ENCODE data around the gene TEPSIN. TPM values are rescaled to one million over a fixed set of nuclear protein-coding genes. Genes with fewer than 3 reads are reported as not detected.

TEPSIN gene
- total RNA-seq, 1 experiment from 2014 or later, result 40.7 TPM

- TF ChIP-seq CDX4 (CRISPR knock-in tag; IDR thresholded peaks at IDR 0.05; ENCODE audit: borderline replicate concordance), result no peak
- TF ChIP-seq NFYB (CRISPR knock-in tag; conservative IDR thresholded peaks at IDR 0.05; ENCODE audit: low read depth), result no peak
Observed at GRCh38 chr17:81199482-81199830, 39.4 kb downstream of the TEPSIN start (continued).

GRCh38 chr17:81198826-81199481 lies 39.9 kb downstream of the TEPSIN start:
- Mint-ChIP-seq H3K4me3 (no peak overlapping the region), H3K9me3 (no peaks in the 10 kb centered on the region), H3K36me3 (peaks cover 2% of the 10 kb centered on the region; the same call in 1 of the 2 replicates), H3K4me1 (no peaks in the 10 kb centered on the region), H3K27ac (no peak overlapping the region), H3K27me3 (ENCODE audit: low read depth) (no peaks in the 10 kb centered on the region)
- CTCF ChIA-PET, result interaction anchor here (1.5 to 1.7 kb wide), 2 partner anchors 56 to 175 kb away, joined by 3 to 4 read pairs; no protein-coding TSS in a partner anchor
- POLR2A ChIA-PET, result no interaction called here
- DNase-seq (ENCODE audit: low spot score) (no peak), ATAC-seq (no peak)
- TF ChIP-seq PREB (CRISPR knock-in tag; IDR thresholded peaks at IDR 0.05; ENCODE audit: borderline replicate concordance), result no peak
- TF ChIP-seq ZNF281 (CRISPR knock-in tag; IDR thresholded peaks at IDR 0.05), result no peak
- no peak for TF ChIP-seq OVOL2 (CRISPR knock-in tag; IDR thresholded peaks at IDR 0.05; ENCODE audit: borderline replicate concordance)

GRCh38 chr17:81197831-81198490 lies 40.9 kb downstream of the TEPSIN start:
- Mint-ChIP-seq H3K4me1 (no peaks in the 10 kb centered on the region), H3K9me3 (no peaks in the 10 kb centered on the region), H3K4me3 (no peak overlapping the region), H3K27ac (no peak overlapping the region), H3K27me3 (ENCODE audit: low read depth) (no peaks in the 10 kb centered on the region), H3K36me3 (peaks cover 2% of the 10 kb centered on the region; the same call in 1 of the 2 replicates)
- POLR2A ChIA-PET, result no interaction called here
- CTCF ChIA-PET, result interaction anchor here (0.8 to 1.7 kb wide), 3 partner anchors 55 to 174 kb away, joined by 3 to 4 read pairs (median 3); no protein-coding TSS in a partner anchor
- no peak for TF ChIP-seq EMX1 (CRISPR knock-in tag; IDR thresholded peaks at IDR 0.05)
- TF ChIP-seq ZNF121 (CRISPR knock-in tag; IDR thresholded peaks at IDR 0.05), result no peak
- TF ChIP-seq TEAD1 (CRISPR knock-in tag; IDR thresholded peaks at IDR 0.05), result no peak
- TF ChIP-seq ATF1 (CRISPR knock-in tag; IDR thresholded peaks at IDR 0.05), result no peak
- no peak for TF ChIP-seq HMGXB4 (CRISPR knock-in tag; IDR thresholded peaks at IDR 0.05)
- TF ChIP-seq ZNF671 (CRISPR knock-in tag; IDR thresholded peaks at IDR 0.05), result no peak
- DNase-seq (ENCODE audit: low spot score) (no peak), ATAC-seq (no peak)

- H3K4me1 Mint-ChIP-seq, result no peaks in the 10 kb centered on the region
- no peak for DNase-seq (ENCODE audit: low spot score)
- CTCF ChIA-PET, result interaction anchor here (0.8 kb wide), 1 partner anchor 76 kb away, joined by 3 read pairs; no protein-coding TSS in a partner anchor
- no peak overlapping the region for H3K27ac Mint-ChIP-seq
- peaks cover 2% of the 10 kb centered on the region; the same call in 1 of the 2 replicates for H3K36me3 Mint-ChIP-seq
- no peak for TF ChIP-seq GABPB1 (CRISPR knock-in tag; IDR thresholded peaks at IDR 0.05)
- no peak for TF ChIP-seq ZNF671 (CRISPR knock-in tag; IDR thresholded peaks at IDR 0.05)
- no peak for TF ChIP-seq ZNF396 (CRISPR knock-in tag; IDR thresholded peaks at IDR 0.05; ENCODE audit: borderline replicate concordance)
- TF ChIP-seq CBFB (CRISPR knock-in tag; IDR thresholded peaks at IDR 0.05; ENCODE audit: low read depth), result no peak
- TF ChIP-seq RORB (CRISPR knock-in tag; IDR thresholded peaks at IDR 0.05), result no peak
- TF ChIP-seq ZMAT4 (CRISPR knock-in tag; IDR thresholded peaks at IDR 0.05), result no peak
- POLR2A ChIA-PET, result no interaction called here
- H3K27me3 Mint-ChIP-seq (ENCODE audit: low read depth), result no peaks in the 10 kb centered on the region
- no peak overlapping the region for H3K4me3 Mint-ChIP-seq
- no peaks in the 10 kb centered on the region for H3K9me3 Mint-ChIP-seq
- no peak for ATAC-seq
Observed at GRCh38 chr17:81197409-81197795, 41.5 kb downstream of the TEPSIN start.

Data from WTC11 (cell line).